ENCODE data around the gene ACVR1. TPM values are rescaled to one million over a fixed set of nuclear protein-coding genes. Genes with fewer than 3 reads are reported as not detected.
"Not testable (repeated sequence)": the region's sequence is repeated elsewhere in the genome, so short reads cannot be mapped to it uniquely, and the experiment has no call there.

Gene ACVR1
- total RNA-seq, 1 donor from 2014 or later = 22.4 TPM

DNA sequence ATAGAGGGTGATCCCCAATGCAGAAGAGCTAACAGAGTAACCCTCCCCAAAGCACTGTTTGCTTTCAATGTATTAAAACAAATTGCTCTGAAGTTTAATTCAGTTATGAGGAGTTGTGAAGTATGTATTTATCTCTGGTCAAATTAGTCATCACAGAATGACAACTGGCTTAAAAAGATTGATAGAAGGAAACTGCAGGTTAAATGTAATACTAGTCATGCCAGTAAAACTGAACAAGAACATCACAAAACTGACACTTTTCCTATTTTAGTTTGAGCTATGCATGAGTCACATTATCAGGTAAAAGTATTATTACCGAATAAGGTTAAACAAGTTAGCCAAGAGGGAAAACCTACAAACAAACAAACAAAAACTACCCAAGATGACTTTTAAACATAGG, 148.4 kb downstream of the ACVR1 start:
- Histone ChIP-seq H3K4me3 (ENCODE audit: low read depth, low read length) (no peak overlapping the region), H3K27me3 (ENCODE audit: control insufficient read depth, insufficient read depth, low read length) (no peaks in the 10 kb centered on the region), H3K36me3 (ENCODE audit: control insufficient read depth, insufficient read depth, low read length) (peaks cover 1% of the 10 kb centered on the region)
- DNase-seq (ENCODE audit: low read depth) = no peak
- TF ChIP-seq, protein P1, sequence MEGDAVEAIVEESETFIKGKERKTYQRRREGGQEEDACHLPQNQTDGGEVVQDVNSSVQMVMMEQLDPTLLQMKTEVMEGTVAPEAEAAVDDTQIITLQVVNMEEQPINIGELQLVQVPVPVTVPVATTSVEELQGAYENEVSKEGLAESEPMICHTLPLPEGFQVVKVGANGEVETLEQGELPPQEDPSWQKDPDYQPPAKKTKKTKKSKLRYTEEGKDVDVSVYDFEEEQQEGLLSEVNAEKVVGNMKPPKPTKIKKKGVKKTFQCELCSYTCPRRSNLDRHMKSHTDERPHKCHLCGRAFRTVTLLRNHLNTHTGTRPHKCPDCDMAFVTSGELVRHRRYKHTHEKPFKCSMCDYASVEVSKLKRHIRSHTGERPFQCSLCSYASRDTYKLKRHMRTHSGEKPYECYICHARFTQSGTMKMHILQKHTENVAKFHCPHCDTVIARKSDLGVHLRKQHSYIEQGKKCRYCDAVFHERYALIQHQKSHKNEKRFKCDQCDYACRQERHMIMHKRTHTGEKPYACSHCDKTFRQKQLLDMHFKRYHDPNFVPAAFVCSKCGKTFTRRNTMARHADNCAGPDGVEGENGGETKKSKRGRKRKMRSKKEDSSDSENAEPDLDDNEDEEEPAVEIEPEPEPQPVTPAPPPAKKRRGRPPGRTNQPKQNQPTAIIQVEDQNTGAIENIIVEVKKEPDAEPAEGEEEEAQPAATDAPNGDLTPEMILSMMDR (IDR thresholded peaks at IDR 0.05; ENCODE audit: insufficient read depth, low read length, poor library complexity, severe bottlenecking) = no peak

DNA sequence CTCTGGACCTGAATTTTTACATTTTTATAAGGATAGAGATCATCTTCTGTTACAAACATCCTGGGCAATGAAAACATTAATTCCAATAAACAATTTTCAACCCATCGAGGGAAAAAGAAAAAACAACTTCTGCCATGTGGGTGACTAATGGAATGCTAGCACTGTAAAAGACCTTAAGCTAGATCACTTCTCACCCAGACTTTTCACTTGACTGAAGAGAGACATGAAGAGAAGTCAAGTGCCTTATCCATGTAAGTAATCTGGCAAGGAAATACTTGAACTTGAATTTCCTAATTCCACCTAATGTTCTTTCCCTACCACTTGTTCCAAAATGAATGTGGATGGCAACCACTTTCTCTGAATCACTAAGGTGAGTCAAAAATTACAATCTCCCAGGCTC, 149.2 kb downstream of the ACVR1 start:
- H3K36me3 ChIP-seq (ENCODE audit: control insufficient read depth, insufficient read depth, low read length) = no peaks in the 10 kb centered on the region
- TF ChIP-seq, protein P1 (IDR thresholded peaks at IDR 0.05; ENCODE audit: insufficient read depth, low read length, poor library complexity, severe bottlenecking) = no peak
- H3K27me3 ChIP-seq (ENCODE audit: control insufficient read depth, insufficient read depth, low read length) = no peaks in the 10 kb centered on the region
- H3K4me3 ChIP-seq (ENCODE audit: low read depth, low read length) = no peak overlapping the region
- no peak for DNase-seq (ENCODE audit: low read depth)

DNA sequence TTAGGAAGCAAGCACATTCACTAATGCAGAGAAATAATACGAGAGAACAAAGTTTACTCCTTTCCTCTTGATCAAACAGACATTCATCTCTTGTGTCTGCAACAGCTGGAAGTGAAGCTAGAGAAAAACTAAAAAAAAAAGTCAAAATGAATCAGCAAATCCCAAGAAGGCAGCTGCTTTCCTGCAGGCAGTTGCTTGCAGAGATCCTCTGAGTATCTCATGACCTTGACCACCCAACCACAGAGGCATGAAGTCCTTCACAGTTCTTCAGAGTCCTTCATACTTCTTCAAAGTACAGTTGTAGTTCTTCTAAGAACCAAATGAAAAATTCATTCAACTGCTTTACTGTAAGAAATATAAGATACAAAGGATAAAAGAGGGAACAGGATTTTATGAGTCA, 150.3 kb downstream of the ACVR1 start:
- TF ChIP-seq, protein P1 (IDR thresholded peaks at IDR 0.05; ENCODE audit: insufficient read depth, low read length, poor library complexity, severe bottlenecking) = no peak
- no peaks in the 10 kb centered on the region for H3K36me3 ChIP-seq (ENCODE audit: control insufficient read depth, insufficient read depth, low read length)
- no peak for DNase-seq (ENCODE audit: low read depth)
- no peak overlapping the region for H3K4me3 ChIP-seq (ENCODE audit: low read depth, low read length)
- H3K27me3 ChIP-seq (ENCODE audit: control insufficient read depth, insufficient read depth, low read length) = no peaks in the 10 kb centered on the region

DNA sequence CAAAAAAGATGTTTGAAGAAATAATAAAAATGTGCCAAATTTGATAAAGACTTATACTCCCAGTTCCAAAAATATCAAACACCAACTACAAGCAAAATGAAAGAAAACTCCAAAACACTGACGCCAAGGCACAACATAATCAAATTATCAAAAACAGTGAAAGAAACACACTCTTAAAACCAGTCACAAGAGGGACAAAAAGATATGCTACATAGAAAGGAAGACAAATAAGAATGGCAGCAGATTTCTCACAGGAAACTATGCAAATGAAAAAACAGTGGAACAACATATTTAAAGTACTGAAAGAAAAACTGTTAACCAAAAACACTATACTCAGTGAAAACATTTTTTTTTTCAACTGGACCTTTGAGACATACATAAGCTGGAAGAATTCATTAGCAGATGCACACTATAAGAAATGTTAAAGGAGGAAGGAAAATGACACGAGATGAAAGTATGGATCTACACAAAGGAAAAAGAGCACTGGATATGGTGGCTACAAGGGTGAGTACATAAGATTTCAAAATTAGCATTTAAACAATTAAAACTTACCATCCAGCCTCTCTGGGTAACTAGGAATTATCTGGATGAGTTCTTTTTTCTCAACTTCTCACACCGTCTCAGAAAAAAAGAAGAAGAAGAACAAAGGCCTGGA, 153.4 kb downstream of the ACVR1 start:
- TF ChIP-seq, protein P1 (IDR thresholded peaks at IDR 0.05; ENCODE audit: insufficient read depth, low read length, poor library complexity, severe bottlenecking) = no peak
- H3K27me3 ChIP-seq (ENCODE audit: control insufficient read depth, insufficient read depth, low read length) = no peaks in the 10 kb centered on the region
- no peak overlapping the region for H3K4me3 ChIP-seq (ENCODE audit: low read depth, low read length)
- H3K36me3 ChIP-seq (ENCODE audit: control insufficient read depth, insufficient read depth, low read length) = no peaks in the 10 kb centered on the region
- no peak for DNase-seq (ENCODE audit: low read depth)

DNA sequence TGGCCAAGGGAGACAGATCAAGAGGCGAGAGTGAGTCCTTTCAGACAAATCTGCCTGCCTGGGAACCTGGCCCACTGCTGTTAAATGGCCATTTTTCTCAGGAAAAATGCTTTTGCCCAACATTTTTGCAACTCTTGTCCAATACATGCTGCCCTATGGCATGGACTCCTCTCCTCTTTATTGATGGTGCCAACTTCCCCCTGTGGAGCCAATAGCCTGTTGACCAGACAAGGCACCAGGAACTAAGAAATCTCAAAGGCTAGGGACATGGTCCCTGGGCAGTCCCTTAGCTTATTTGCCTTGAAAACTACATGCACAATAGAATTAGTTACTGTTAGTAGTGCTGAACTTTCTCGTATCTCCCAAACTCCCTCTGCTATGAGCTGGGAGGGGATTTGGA, 155.6 kb downstream of the ACVR1 start:
- no peaks in the 10 kb centered on the region for H3K36me3 ChIP-seq (ENCODE audit: control insufficient read depth, insufficient read depth, low read length)

DNA sequence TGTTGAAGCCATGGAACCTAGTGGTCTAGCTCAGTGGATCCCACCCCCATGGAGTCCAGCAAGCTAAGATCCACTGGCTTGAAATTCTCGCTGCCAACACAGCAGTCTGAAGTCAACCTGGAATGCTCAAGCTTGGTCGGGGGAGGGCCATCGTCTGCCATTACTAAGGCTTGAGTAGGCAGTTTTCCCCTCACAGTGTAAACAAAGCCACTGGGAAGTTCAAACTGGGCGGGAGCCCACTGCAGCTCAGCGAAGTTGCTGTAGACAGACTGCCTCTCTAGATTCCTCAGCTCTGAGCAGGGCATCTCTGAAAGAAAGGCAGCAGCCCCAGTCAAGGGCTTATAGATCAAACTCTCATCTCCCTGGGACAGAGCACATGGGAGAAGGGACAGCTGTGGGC, 171.5 kb downstream of the ACVR1 start:
- H3K27me3 ChIP-seq (ENCODE audit: control insufficient read depth, insufficient read depth, low read length); H3K36me3 ChIP-seq (ENCODE audit: control insufficient read depth, insufficient read depth, low read length); H3K4me3 ChIP-seq (ENCODE audit: low read depth, low read length); DNase-seq (ENCODE audit: low read depth): not testable (repeated sequence)

More for the DNA sequence above, 155.6 kb downstream of the ACVR1 start:
- TF ChIP-seq, protein P1 (IDR thresholded peaks at IDR 0.05; ENCODE audit: insufficient read depth, low read length, poor library complexity, severe bottlenecking) = no peak
- Histone ChIP-seq H3K27me3 (ENCODE audit: control insufficient read depth, insufficient read depth, low read length) (no peaks in the 10 kb centered on the region), H3K4me3 (ENCODE audit: low read depth, low read length) (no peak overlapping the region)
- no peak for DNase-seq (ENCODE audit: low read depth)

DNA sequence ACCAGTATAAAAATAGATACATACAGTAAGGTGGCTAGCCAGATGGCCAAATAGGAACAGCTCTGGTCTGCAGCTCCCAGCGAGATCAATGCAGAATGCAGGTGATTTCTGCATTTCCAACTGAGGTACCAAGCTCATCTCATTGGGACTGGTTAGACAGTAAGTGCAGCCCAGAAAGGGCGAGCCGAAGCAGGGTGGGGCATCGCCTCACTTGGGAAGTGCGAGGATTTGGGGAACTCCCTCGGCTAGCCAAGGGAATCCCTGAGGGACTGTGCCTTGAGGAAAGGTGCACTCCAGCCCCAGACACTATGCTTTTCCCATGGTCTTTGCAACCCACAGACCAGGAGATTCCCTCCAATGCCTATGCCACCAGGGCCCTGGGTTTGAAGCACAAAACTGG, 172.0 kb downstream of the ACVR1 start:
- not testable (repeated sequence) for H3K4me3 ChIP-seq (ENCODE audit: low read depth, low read length); H3K36me3 ChIP-seq (ENCODE audit: control insufficient read depth, insufficient read depth, low read length); DNase-seq (ENCODE audit: low read depth); H3K27me3 ChIP-seq (ENCODE audit: control insufficient read depth, insufficient read depth, low read length)

Data from kidney epithelial cell (primary cell).